ENCODE data around the gene CCDC33.
A peak's percentile ranks its signal among the peaks of the same experiment; 100 is the strongest.

The CCDC33 gene

DNA sequence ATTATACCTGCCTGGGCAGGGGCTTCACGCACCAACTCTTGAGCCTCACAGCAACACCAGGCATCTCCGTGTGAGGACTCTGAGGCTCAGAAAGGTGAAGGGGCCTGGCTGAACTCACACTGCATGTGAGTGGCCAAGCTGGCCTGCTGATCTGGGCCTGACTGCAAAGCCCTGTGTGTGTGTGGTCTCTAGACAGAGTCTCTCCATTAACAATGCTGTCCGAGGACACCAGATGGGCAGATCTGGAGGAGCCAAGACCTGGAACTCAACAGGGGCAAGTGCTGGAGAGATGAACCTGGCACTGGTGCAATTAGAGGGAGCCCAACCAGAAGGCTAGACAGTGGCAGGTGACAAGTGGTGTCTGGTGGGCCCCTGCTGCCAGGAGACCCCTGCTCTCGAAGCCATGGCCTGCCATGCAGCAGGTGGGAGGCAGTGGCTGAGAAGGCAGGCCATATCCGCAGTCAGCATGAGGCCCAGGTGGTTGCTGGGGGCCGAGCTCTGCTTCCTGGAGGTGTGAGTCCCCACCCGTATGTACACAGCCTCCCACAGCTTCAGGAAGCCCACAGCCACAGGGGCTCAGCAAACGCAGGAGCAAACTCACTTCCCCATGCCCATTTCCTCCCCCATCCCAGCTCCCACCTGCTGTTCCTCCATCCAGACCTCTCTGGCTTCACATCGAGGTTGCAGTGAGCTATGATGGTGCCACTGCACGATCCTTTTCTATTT, 92.4 kb downstream of the CCDC33 start:
- Histone ChIP-seq H3K36me3 (ENCODE audit: control insufficient read depth in 1 of 2, insufficient read depth in 2 of 2, low read length in 2 of 2) (no peaks in the 10 kb centered on the region), H3K18ac (ENCODE audit: low read length) (no peak overlapping the region), H3K14ac (ENCODE audit: low read length) (no peak overlapping the region), H3K9ac (ENCODE audit: low read length) (no peak overlapping the region), H3K79me1 (ENCODE audit: low read length) (peaks cover 3% of the 10 kb centered on the region), H2BK12ac (ENCODE audit: low read length) (no peak overlapping the region), H3K23ac (ENCODE audit: low read length) (no peak overlapping the region), H2AFZ (ENCODE audit: insufficient read depth, low read length, poor library complexity) (no peak overlapping the region), H2AK5ac (ENCODE audit: low read length) (no peak overlapping the region), H3K4me3 (ENCODE audit: low read depth, low read length) (no peak overlapping the region), H3K79me2 (ENCODE audit: control insufficient read depth, insufficient read depth, low read length, poor library complexity) (no peaks in the 10 kb centered on the region), H3K27me3 (ENCODE audit: insufficient read depth, low read length) (no peaks in the 10 kb centered on the region), H3K4me2 (ENCODE audit: low read length) (no peak overlapping the region), H2BK5ac (ENCODE audit: low read depth, low read length, poor library complexity) (no peak overlapping the region), H4K91ac (ENCODE audit: low read depth, low read length) (no peak overlapping the region), H4K8ac (ENCODE audit: low read depth, low read length) (no peak overlapping the region), H3K4ac (ENCODE audit: low read depth, low read length) (no peak overlapping the region), H3K4me1 (ENCODE audit: control insufficient read depth in 1 of 2, insufficient read depth in 2 of 2, low read length in 2 of 2) (peaks cover 10 to 14% of the 10 kb centered on the region in 2 experiments), H4K12ac (ENCODE audit: low read depth, low read length) (no peak overlapping the region), H3K9me3 (ENCODE audit: insufficient read depth, low read depth, low read length) (no peaks in the 10 kb centered on the region), H2BK120ac (ENCODE audit: insufficient read depth, low read length, poor library complexity) (no peak overlapping the region), H3K27ac (ENCODE audit: low read depth, low read length) (no peak overlapping the region)
- no peak for DNase-seq
- WGBS (ENCODE audit: extremely low coverage, insufficient coverage, insufficient read length), result no CpG with 5 or more reads among the region's 10 CpGs

DNA sequence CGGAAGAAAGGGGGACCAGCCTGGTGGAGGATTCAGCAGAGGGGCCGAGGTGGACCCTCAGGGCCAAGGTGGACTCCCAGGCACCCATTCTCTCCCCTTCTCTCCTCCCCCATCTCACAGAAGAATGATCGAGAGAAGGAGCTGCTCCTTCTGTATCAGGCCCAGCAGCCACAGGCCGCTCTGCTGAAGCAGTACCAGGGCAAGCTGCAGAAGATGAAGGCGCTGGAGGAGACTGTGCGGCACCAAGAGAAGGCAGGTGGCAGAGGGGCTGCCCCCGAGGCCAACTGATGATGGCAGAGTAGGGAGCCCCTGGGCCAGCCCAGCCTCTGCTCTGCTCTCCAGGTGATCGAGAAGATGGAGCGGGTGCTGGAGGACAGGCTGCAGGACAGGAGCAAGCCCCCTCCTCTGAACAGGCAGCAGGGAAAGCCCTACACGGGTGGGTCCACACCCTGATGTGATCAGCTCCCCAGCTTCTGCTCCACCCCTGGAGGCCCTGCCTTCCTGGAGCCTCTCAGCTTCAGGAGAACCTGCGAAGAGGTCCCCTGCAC, 94.8 kb downstream of the CCDC33 start:
- Histone ChIP-seq H3K4ac (ENCODE audit: low read depth, low read length) (no peak overlapping the region), H2BK5ac (ENCODE audit: low read depth, low read length, poor library complexity) (no peak overlapping the region), H3K4me2 (ENCODE audit: low read length) (no peak overlapping the region), H3K4me3 (ENCODE audit: low read depth, low read length) (no peak overlapping the region), H2BK120ac (ENCODE audit: insufficient read depth, low read length, poor library complexity) (no peak overlapping the region), H3K4me1 (ENCODE audit: control insufficient read depth in 1 of 2, insufficient read depth in 2 of 2, low read length in 2 of 2) (peaks cover 10% of the 10 kb centered on the region in 2 experiments), H2AFZ (ENCODE audit: insufficient read depth, low read length, poor library complexity) (no peak overlapping the region), H3K27ac (ENCODE audit: low read depth, low read length) (no peak overlapping the region), H4K8ac (ENCODE audit: low read depth, low read length) (no peak overlapping the region), H3K9me3 (ENCODE audit: insufficient read depth, low read depth, low read length) (peaks cover 4% of the 10 kb centered on the region), H3K79me1 (ENCODE audit: low read length) (peaks cover 3% of the 10 kb centered on the region), H3K79me2 (ENCODE audit: control insufficient read depth, insufficient read depth, low read length, poor library complexity) (no peaks in the 10 kb centered on the region), H3K14ac (ENCODE audit: low read length) (no peak overlapping the region), H4K91ac (ENCODE audit: low read depth, low read length) (no peak overlapping the region), H4K12ac (ENCODE audit: low read depth, low read length) (no peak overlapping the region), H2AK5ac (ENCODE audit: low read length) (no peak overlapping the region), H2BK12ac (ENCODE audit: low read length) (no peak overlapping the region), H3K36me3 (ENCODE audit: control insufficient read depth in 1 of 2, insufficient read depth in 2 of 2, low read length in 2 of 2) (no peaks in the 10 kb centered on the region), H3K23ac (ENCODE audit: low read length) (no peak overlapping the region), H3K9ac (ENCODE audit: low read length) (no peak overlapping the region), H3K27me3 (ENCODE audit: insufficient read depth, low read length) (no peaks in the 10 kb centered on the region), H3K18ac (ENCODE audit: low read length) (no peak overlapping the region)
- DNase-seq, result no peak
- no CpG with 5 or more reads among the region's 11 CpGs for WGBS (ENCODE audit: extremely low coverage, insufficient coverage, insufficient read length)

GRCh38 chr15:74332011-74332410, 95.9 kb downstream of the CCDC33 start:
- Histone ChIP-seq H2AK5ac (ENCODE audit: low read length) (no peak overlapping the region), H3K4me1 (ENCODE audit: control insufficient read depth in 1 of 2, insufficient read depth in 2 of 2, low read length in 2 of 2) (peaks cover 1 to 2% of the 10 kb centered on the region in 2 experiments), H3K79me1 (ENCODE audit: low read length) (peaks cover 2% of the 10 kb centered on the region), H2BK120ac (ENCODE audit: insufficient read depth, low read length, poor library complexity) (no peak overlapping the region), H2BK5ac (ENCODE audit: low read depth, low read length, poor library complexity) (no peak overlapping the region), H3K4ac (ENCODE audit: low read depth, low read length) (no peak overlapping the region), H3K23ac (ENCODE audit: low read length) (no peak overlapping the region), H3K18ac (ENCODE audit: low read length) (no peak overlapping the region), H3K9ac (ENCODE audit: low read length) (no peak overlapping the region), H3K4me3 (ENCODE audit: low read depth, low read length) (no peak overlapping the region), H3K36me3 (ENCODE audit: control insufficient read depth in 1 of 2, insufficient read depth in 2 of 2, low read length in 2 of 2) (no peaks in the 10 kb centered on the region), H2AFZ (ENCODE audit: insufficient read depth, low read length, poor library complexity) (no peak overlapping the region), H3K4me2 (ENCODE audit: low read length) (no peak overlapping the region), H3K27ac (ENCODE audit: low read depth, low read length) (no peak overlapping the region), H3K14ac (ENCODE audit: low read length) (no peak overlapping the region), H3K9me3 (ENCODE audit: insufficient read depth, low read depth, low read length) (peaks cover 4% of the 10 kb centered on the region), H4K12ac (ENCODE audit: low read depth, low read length) (no peak overlapping the region), H4K8ac (ENCODE audit: low read depth, low read length) (no peak overlapping the region), H4K91ac (ENCODE audit: low read depth, low read length) (no peak overlapping the region), H2BK12ac (ENCODE audit: low read length) (no peak overlapping the region), H3K79me2 (ENCODE audit: control insufficient read depth, insufficient read depth, low read length, poor library complexity) (no peaks in the 10 kb centered on the region), H3K27me3 (ENCODE audit: insufficient read depth, low read length) (no peaks in the 10 kb centered on the region)
- no CpG with 5 or more reads among the region's 3 CpGs for WGBS (ENCODE audit: extremely low coverage, insufficient coverage, insufficient read length)
- DNase-seq, result no peak

DNA sequence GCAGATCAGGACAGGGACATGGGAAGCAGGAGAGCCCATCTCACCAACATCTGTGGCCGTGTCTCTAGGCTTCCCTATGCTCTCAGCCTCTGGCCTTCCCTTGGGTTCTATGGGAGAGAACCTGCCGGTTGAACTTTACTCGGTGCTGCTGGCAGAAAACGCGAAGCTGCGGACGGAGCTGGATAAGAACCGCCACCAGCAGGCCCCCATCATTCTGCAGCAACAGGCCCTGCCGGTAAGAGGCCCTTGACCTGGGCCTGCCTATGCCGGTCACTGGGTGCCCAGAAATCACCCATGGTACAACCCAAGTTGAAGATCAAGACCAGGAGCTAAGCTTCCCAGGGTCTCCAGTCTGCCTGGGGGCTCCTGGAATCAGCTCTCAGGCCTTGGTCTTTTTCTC, 96.5 kb downstream of the CCDC33 start:
- no peaks in the 10 kb centered on the region for H3K79me1 ChIP-seq (ENCODE audit: low read length)
- no peak overlapping the region for H2AFZ ChIP-seq (ENCODE audit: insufficient read depth, low read length, poor library complexity)
- H3K27me3 ChIP-seq (ENCODE audit: insufficient read depth, low read length), result no peaks in the 10 kb centered on the region
- no peak overlapping the region for H2BK12ac ChIP-seq (ENCODE audit: low read length)
- no peak overlapping the region for H3K4me2 ChIP-seq (ENCODE audit: low read length)
- no peak overlapping the region for H4K8ac ChIP-seq (ENCODE audit: low read depth, low read length)
- no peak overlapping the region for H3K18ac ChIP-seq (ENCODE audit: low read length)
- H2BK5ac ChIP-seq (ENCODE audit: low read depth, low read length, poor library complexity), result no peak overlapping the region
- no CpG with 5 or more reads among the region's 10 CpGs for WGBS (ENCODE audit: extremely low coverage, insufficient coverage, insufficient read length)
- H3K79me2 ChIP-seq (ENCODE audit: control insufficient read depth, insufficient read depth, low read length, poor library complexity), result no peaks in the 10 kb centered on the region
- H2AK5ac ChIP-seq (ENCODE audit: low read length), result no peak overlapping the region
- no peak overlapping the region for H3K23ac ChIP-seq (ENCODE audit: low read length)
- no peaks in the 10 kb centered on the region for H3K4me1 ChIP-seq (ENCODE audit: control insufficient read depth in 1 of 2, insufficient read depth in 2 of 2, low read length in 2 of 2)
- H3K9me3 ChIP-seq (ENCODE audit: insufficient read depth, low read depth, low read length), result peaks cover 5% of the 10 kb centered on the region
- H3K4me3 ChIP-seq (ENCODE audit: low read depth, low read length), result no peak overlapping the region
- H3K9ac ChIP-seq (ENCODE audit: low read length), result no peak overlapping the region
- H3K36me3 ChIP-seq (ENCODE audit: control insufficient read depth in 1 of 2, insufficient read depth in 2 of 2, low read length in 2 of 2), result peaks cover 1 to 3% of the 10 kb centered on the region in 2 experiments
- no peak overlapping the region for H2BK120ac ChIP-seq (ENCODE audit: insufficient read depth, low read length, poor library complexity)
- H3K14ac ChIP-seq (ENCODE audit: low read length), result no peak overlapping the region
- H3K27ac ChIP-seq (ENCODE audit: low read depth, low read length), result no peak overlapping the region
- no peak overlapping the region for H4K91ac ChIP-seq (ENCODE audit: low read depth, low read length)
- DNase-seq, result peak; percentile 37 to 51
- H4K12ac ChIP-seq (ENCODE audit: low read depth, low read length), result no peak overlapping the region
- H3K4ac ChIP-seq (ENCODE audit: low read depth, low read length), result no peak overlapping the region
